C4-2B (cell line): ENCODE data around the gene GHRHR.

ENCODE experiments used
- H3K27ac ChIP-seq: fragments of 450-650 bp; 2 replicates; pipeline ENCODE4 v1.5.1; 2017
- ZFX ChIP-seq: fragments of 450-650 bp; IDR thresholded peaks from 2 replicates; pipeline ENCODE4 v1.6.1; 2017
- TF ChIP-seq, protein P1 (sequence below): fragments of 450-650 bp; conservative IDR thresholded peaks from 2 replicates; pipeline ENCODE4 v1.5.1; 2017; ENCODE audit warnings: mild to moderate bottlenecking

GHRHR gene

DNA sequence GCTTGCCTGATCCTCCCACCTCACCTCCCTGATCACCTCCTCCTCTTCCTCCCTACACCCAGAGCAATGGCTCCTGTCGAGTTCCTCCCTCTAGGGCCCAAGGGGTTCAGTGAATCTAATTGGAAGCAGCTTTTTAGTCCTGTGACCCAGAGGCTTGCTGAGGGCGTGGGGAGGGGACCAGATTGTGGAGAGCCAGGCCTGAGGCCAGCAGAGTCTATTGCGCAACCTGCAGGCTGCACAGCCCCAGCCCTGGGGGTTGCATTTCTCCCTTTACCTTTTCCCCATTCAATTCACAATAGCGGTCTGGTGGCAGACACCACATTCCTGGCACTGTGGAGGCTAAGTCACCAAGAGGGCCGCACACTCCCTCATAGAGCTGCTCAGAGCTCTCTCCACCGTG, 32.5 kb downstream of the GHRHR start:
- TF ChIP-seq ZFX: no peak
- TF ChIP-seq, protein P1, sequence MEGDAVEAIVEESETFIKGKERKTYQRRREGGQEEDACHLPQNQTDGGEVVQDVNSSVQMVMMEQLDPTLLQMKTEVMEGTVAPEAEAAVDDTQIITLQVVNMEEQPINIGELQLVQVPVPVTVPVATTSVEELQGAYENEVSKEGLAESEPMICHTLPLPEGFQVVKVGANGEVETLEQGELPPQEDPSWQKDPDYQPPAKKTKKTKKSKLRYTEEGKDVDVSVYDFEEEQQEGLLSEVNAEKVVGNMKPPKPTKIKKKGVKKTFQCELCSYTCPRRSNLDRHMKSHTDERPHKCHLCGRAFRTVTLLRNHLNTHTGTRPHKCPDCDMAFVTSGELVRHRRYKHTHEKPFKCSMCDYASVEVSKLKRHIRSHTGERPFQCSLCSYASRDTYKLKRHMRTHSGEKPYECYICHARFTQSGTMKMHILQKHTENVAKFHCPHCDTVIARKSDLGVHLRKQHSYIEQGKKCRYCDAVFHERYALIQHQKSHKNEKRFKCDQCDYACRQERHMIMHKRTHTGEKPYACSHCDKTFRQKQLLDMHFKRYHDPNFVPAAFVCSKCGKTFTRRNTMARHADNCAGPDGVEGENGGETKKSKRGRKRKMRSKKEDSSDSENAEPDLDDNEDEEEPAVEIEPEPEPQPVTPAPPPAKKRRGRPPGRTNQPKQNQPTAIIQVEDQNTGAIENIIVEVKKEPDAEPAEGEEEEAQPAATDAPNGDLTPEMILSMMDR: no peak
- H3K27ac ChIP-seq: no peak overlapping the region

GRCh38 chr7:30996883-30997282, 33.1 kb downstream of the GHRHR start:
- H3K27ac ChIP-seq: no peak overlapping the region
- TF ChIP-seq, protein P1: no peak
- TF ChIP-seq ZFX: no peak

- no peak overlapping the region for H3K27ac ChIP-seq
- no peak for TF ChIP-seq ZFX
- TF ChIP-seq, protein P1: no peak
Observed at GRCh38 chr7:30997316-30997715, 33.6 kb downstream of the GHRHR start.

DNA sequence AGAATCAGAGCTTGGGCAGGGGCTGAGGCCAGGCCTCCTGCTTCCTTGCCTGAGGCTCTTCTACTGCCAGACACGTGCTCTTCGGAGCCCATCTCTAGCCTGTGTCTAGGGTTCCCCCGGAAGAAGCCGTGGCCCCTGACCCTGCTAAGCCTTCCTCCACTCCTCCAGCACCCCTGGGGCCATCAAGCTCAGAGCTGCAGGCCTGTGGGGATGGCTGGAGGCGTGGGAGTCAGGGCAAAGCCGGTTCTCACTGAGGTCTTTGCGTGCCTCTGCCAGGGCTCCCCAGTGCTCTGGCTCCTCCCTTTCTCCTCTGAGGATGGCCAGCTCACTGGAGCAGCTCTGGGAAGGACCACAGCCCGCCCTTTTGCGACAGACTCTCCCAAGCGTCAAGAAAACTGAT, 34.4 kb downstream of the GHRHR start:
- no peak overlapping the region for H3K27ac ChIP-seq
- TF ChIP-seq, protein P1: no peak
- no peak for TF ChIP-seq ZFX

DNA sequence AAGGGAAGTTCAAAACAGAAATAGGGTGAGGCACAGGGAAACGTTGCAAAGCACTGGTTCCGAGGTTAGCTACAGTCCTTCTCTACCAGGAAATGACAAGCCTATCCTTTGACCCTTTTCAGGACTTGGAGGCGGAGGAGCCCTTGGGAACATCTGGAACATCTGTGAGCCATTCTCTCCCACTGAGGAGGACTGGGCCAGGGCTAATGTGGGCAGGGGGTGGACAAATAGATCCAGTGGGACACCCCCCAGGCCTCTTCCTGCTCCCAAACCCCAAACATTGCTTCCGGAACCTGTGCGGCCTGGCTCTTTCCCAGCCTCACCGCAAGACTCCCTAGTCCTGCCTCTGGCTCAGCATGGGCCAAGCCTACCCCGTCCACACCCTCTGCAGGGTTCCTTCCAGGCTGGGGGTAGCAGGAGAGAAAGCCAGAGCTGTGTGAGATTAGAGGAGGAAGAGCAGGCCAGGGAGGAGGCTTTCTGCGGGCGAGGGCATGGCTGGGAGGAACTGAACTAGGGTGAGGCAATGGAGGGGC, 36.5 kb downstream of the GHRHR start:
- no peak overlapping the region for H3K27ac ChIP-seq
- TF ChIP-seq ZFX: no peak
- TF ChIP-seq, protein P1: no peak

- no peak overlapping the region for H3K27ac ChIP-seq
- no peak for TF ChIP-seq ZFX
- TF ChIP-seq, protein P1: no peak
Observed at GRCh38 chr7:31000779-31001178, 37.0 kb downstream of the GHRHR start.

GRCh38 chr7:31002256-31002655, 38.5 kb downstream of the GHRHR start:
- H3K27ac ChIP-seq: no peak overlapping the region
- TF ChIP-seq ZFX: no peak
- TF ChIP-seq, protein P1: no peak
